ENCODE results near the gene ARHGAP22.

DNA sequence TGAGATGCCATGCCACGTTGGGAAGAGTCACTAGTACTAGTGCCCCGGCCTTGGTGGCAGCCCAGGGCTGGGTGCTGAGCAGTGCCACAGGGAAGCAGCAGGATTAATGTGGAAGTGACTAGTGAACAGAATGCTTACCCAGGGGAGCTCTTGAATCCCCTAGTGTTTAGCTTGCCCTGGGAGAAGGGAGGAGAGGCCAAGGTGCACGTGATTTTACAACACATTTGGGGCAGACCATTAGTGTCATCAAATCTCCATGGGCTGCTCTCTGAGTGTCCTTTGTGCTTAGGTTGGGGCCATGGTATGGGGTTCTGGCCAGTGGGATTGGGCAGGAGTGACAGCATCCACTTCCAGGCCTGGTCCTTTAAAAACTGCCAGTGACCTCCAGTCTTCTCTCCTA, 37.5 kb downstream of the ARHGAP22 start:
- TF ChIP-seq, protein P1, sequence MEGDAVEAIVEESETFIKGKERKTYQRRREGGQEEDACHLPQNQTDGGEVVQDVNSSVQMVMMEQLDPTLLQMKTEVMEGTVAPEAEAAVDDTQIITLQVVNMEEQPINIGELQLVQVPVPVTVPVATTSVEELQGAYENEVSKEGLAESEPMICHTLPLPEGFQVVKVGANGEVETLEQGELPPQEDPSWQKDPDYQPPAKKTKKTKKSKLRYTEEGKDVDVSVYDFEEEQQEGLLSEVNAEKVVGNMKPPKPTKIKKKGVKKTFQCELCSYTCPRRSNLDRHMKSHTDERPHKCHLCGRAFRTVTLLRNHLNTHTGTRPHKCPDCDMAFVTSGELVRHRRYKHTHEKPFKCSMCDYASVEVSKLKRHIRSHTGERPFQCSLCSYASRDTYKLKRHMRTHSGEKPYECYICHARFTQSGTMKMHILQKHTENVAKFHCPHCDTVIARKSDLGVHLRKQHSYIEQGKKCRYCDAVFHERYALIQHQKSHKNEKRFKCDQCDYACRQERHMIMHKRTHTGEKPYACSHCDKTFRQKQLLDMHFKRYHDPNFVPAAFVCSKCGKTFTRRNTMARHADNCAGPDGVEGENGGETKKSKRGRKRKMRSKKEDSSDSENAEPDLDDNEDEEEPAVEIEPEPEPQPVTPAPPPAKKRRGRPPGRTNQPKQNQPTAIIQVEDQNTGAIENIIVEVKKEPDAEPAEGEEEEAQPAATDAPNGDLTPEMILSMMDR (IDR thresholded peaks at IDR 0.05), result no peak
- TF ChIP-seq POLR2AphosphoS5 (IDR thresholded peaks at IDR 0.05), result no peak
